OCI-LY1 (cell line): ENCODE measurements around the gene USP7.

Source experiments
- H2AFZ ChIP-seq: fragments of 200-600 bp; sonication (generic), shearing (Covaris generic); 2 replicates; pipeline ENCODE4 v1.6.0; 2014; ENCODE audit warnings: antibody characterized with exemption, mild to moderate bottlenecking, low read length
- H3F3A ChIP-seq: fragments of 200-600 bp; sonication (generic), shearing (Covaris generic); 2 replicates; pipeline ENCODE4 v1.6.0; 2014; ENCODE audit warnings: mild to moderate bottlenecking, antibody characterized with exemption, low read length, moderate library complexity; ENCODE audit not compliant: insufficient read depth
- H3K27ac ChIP-seq: fragments of 200-600 bp; sonication (generic); 2 replicates; pipeline ENCODE4 v1.5.1; 2014; ENCODE audit warnings: low read length, mixed run types, mild to moderate bottlenecking, low read depth; ENCODE audit not compliant: poor library complexity, severe bottlenecking
- H3K27me3 ChIP-seq: fragments of 200-600 bp; sonication (generic); 2 replicates; pipeline ENCODE4 v1.6.0; 2014; ENCODE audit warnings: antibody characterized with exemption, mild to moderate bottlenecking, low read length, moderate library complexity; ENCODE audit not compliant: insufficient read depth
- H3K36me3 ChIP-seq: fragments of 200-600 bp; sonication (generic); 2 replicates; pipeline ENCODE4 v1.6.1; 2014; ENCODE audit warnings: mild to moderate bottlenecking, antibody characterized with exemption, low read length, moderate library complexity, mixed read lengths; ENCODE audit not compliant: insufficient read depth
- H3K4me1 ChIP-seq: fragments of 200-600 bp; sonication (generic); 2 replicates; pipeline ENCODE4 v1.5.1; 2014; ENCODE audit warnings: mild to moderate bottlenecking, low read length, moderate library complexity; ENCODE audit not compliant: insufficient read depth, severe bottlenecking
- H3K4me2 ChIP-seq: fragments of 200-600 bp; sonication (generic), shearing (Covaris generic); 2 replicates; pipeline ENCODE4 v1.6.1; 2014; ENCODE audit warnings: low read length
- H3K4me3 ChIP-seq: fragments of 200-600 bp; sonication (generic); 2 replicates; pipeline ENCODE4 v1.5.1; 2014; ENCODE audit warnings: low read length, low read depth, mild to moderate bottlenecking, mixed read lengths; ENCODE audit not compliant: poor library complexity, severe bottlenecking
- H3K79me2 ChIP-seq: fragments of 200-600 bp; shearing (Covaris generic); 2 replicates; pipeline ENCODE4 v1.6.1; 2016; ENCODE audit warnings: mixed run types, low read length, mixed read lengths; ENCODE audit not compliant: insufficient read depth
- H3K9ac ChIP-seq: fragments of 200-600 bp; sonication (generic), shearing (Covaris generic); 2 replicates; pipeline ENCODE4 v1.6.1; 2014; ENCODE audit warnings: mild to moderate bottlenecking, low read length, mixed read lengths
- H3K9me2 ChIP-seq: fragments of 200-600 bp; sonication (generic), shearing (Covaris generic); 2 replicates; pipeline ENCODE4 v1.6.1; 2014; ENCODE audit warnings: low read depth, mild to moderate bottlenecking, low read length, mixed read lengths
- H3K9me3 ChIP-seq: fragments of 200-600 bp; shearing (Covaris generic); 2 replicates; pipeline ENCODE4 v1.6.1; 2014; ENCODE audit warnings: low read length, mixed read lengths
- H4K20me1 ChIP-seq: fragments of 200-600 bp; sonication (generic), shearing (Covaris generic); 2 replicates; pipeline ENCODE4 v1.6.0; 2016; ENCODE audit warnings: mild to moderate bottlenecking, low read length; ENCODE audit not compliant: insufficient read depth
- CTCF ChIP-seq: fragments of 200-600 bp; sonication (generic), shearing (Covaris generic); IDR thresholded peaks from 2 replicates; pipeline ENCODE4 v1.5.1; 2017; ENCODE audit warnings: mild to moderate bottlenecking, antibody characterized with exemption, low read length, moderate library complexity, mixed read lengths
- EZH2 ChIP-seq: fragments of 200-600 bp; sonication (generic), shearing (Covaris generic); IDR thresholded peaks from 2 replicates; pipeline ENCODE4 v1.8.0; 2017; ENCODE audit warnings: borderline replicate concordance, mixed run types, mild to moderate bottlenecking, antibody characterized with exemption, low read length, moderate library complexity, mixed read lengths

USP7 gene

GRCh38 chr16:8921347-8921984, 42.2 kb downstream of the USP7 start:
- Histone ChIP-seq H3K27ac (no peak overlapping the region), H3F3A (no peaks in the 10 kb centered on the region), H3K79me2 (peaks cover 31% of the 10 kb centered on the region), H3K4me2 (no peak overlapping the region), H4K20me1 (no peaks in the 10 kb centered on the region), H3K9me2 (no peaks in the 10 kb centered on the region), H3K4me1 (no peaks in the 10 kb centered on the region), H3K36me3 (peaks cover 96% of the 10 kb centered on the region), H3K9me3 (no peaks in the 10 kb centered on the region), H3K9ac (no peak overlapping the region), H3K27me3 (no peaks in the 10 kb centered on the region), H3K4me3 (no peak overlapping the region), H2AFZ (no peak overlapping the region)
- TF ChIP-seq EZH2: no peak
- no peak for TF ChIP-seq CTCF

- H3K4me3 ChIP-seq: no peak overlapping the region
- H3K27me3 ChIP-seq: no peaks in the 10 kb centered on the region
- peaks cover 100% of the 10 kb centered on the region for H3K36me3 ChIP-seq
- no peak overlapping the region for H3K9ac ChIP-seq
- H3K4me1 ChIP-seq: no peaks in the 10 kb centered on the region
- no peaks in the 10 kb centered on the region for H3F3A ChIP-seq
- no peak overlapping the region for H3K4me2 ChIP-seq
- H4K20me1 ChIP-seq: no peaks in the 10 kb centered on the region
- peaks cover 27% of the 10 kb centered on the region for H3K79me2 ChIP-seq
- TF ChIP-seq EZH2 (no peak), CTCF (no peak)
- H3K9me3 ChIP-seq: no peaks in the 10 kb centered on the region
- no peak overlapping the region for H2AFZ ChIP-seq
- H3K9me2 ChIP-seq: no peaks in the 10 kb centered on the region
- no peak overlapping the region for H3K27ac ChIP-seq
Measured at GRCh38 chr16:8920645-8921346, 42.9 kb downstream of the USP7 start.

- Histone ChIP-seq H3K4me1 (no peaks in the 10 kb centered on the region), H3F3A (no peaks in the 10 kb centered on the region), H3K4me2 (no peak overlapping the region), H3K27ac (no peak overlapping the region), H3K9me3 (no peaks in the 10 kb centered on the region), H3K4me3 (no peak overlapping the region), H3K9ac (no peak overlapping the region), H4K20me1 (no peaks in the 10 kb centered on the region), H3K36me3 (peaks cover 100% of the 10 kb centered on the region), H2AFZ (no peak overlapping the region), H3K9me2 (no peaks in the 10 kb centered on the region), H3K27me3 (no peaks in the 10 kb centered on the region), H3K79me2 (peaks cover 19% of the 10 kb centered on the region)
- no peak for TF ChIP-seq EZH2
- no peak for TF ChIP-seq CTCF
Measured at GRCh38 chr16:8919934-8920462, 43.7 kb downstream of the USP7 start.
